Neural cell (in vitro differentiated cells): Measurements from ENCODE around the gene NRP2. TPM values are rescaled to one million over a fixed set of nuclear protein-coding genes. Genes with fewer than 3 reads are reported as not detected.

Source experiments
- H2AFZ ChIP-seq: fragments of 200-600, 300-800 bp; sonication (generic), shearing (Covaris generic); 2 replicates; pipeline ENCODE4 v1.6.0; 2014; ENCODE audit warnings: low read depth, mild to moderate bottlenecking, antibody characterized with exemption, low read length, moderate library complexity
- H3F3A ChIP-seq: fragments of 200-600 bp; shearing (Covaris generic); 2 replicates; pipeline ENCODE4 v1.6.1; 2016; ENCODE audit warnings: mild to moderate bottlenecking, moderate library complexity, mixed read lengths, antibody characterized with exemption, low read length; ENCODE audit not compliant: insufficient read depth, poor library complexity, severe bottlenecking
- H3K27ac ChIP-seq: fragments of 200-600, 300-800 bp; sonication (generic), shearing (Covaris generic); 2 replicates; pipeline ENCODE4 v1.5.1; 2014; ENCODE audit warnings: mild to moderate bottlenecking, low read length, moderate library complexity
- H3K27me3 ChIP-seq: fragments of 300-800, 200-600 bp; sonication (generic), shearing (Covaris generic); 2 replicates; pipeline ENCODE4 v1.6.0; 2014; ENCODE audit warnings: mild to moderate bottlenecking, low read depth, low read length, moderate library complexity; ENCODE audit not compliant: insufficient read depth
- H3K36me3 ChIP-seq: fragments of 300-800, 200-600 bp; sonication (generic), shearing (Covaris generic); 2 replicates; pipeline ENCODE4 v1.5.1; 2014; ENCODE audit warnings: mild to moderate bottlenecking, antibody characterized with exemption, low read length, moderate library complexity; ENCODE audit not compliant: insufficient read depth
- H3K4me2 ChIP-seq: fragments of 300-800, 200-600 bp; sonication (generic), shearing (Covaris generic); 2 replicates; pipeline ENCODE4 v1.6.0; 2014; ENCODE audit warnings: mild to moderate bottlenecking, low read length
- H3K4me3 ChIP-seq: fragments of 300-800, 200-600 bp; sonication (generic), shearing (Covaris generic); 2 replicates; pipeline ENCODE4 v1.5.1; 2014; ENCODE audit warnings: mild to moderate bottlenecking, low read length, moderate library complexity
- H3K79me2 ChIP-seq: fragments of 200-600 bp; shearing (Covaris generic); replicated peaks from 2 replicates; pipeline ENCODE4 v1.6.0; 2014; ENCODE audit warnings: mild to moderate bottlenecking, low read length, moderate library complexity; ENCODE audit not compliant: insufficient read depth
- H3K9ac ChIP-seq: fragments of 300-800, 200-600 bp; sonication (generic), shearing (Covaris generic); 2 replicates; pipeline ENCODE4 v1.6.1; 2016; ENCODE audit warnings: mild to moderate bottlenecking, low read length, mixed read lengths
- H3K9me2 ChIP-seq: fragments of 200-600 bp; shearing (Covaris generic); 2 replicates; pipeline ENCODE4 v1.6.1; 2016; ENCODE audit warnings: mild to moderate bottlenecking, low read length, mixed read lengths; ENCODE audit not compliant: insufficient read depth
- H3K9me3 ChIP-seq: fragments of 200-600, 300-800 bp; sonication (generic), shearing (Covaris generic); 2 replicates; pipeline ENCODE4 v1.6.1; 2016; ENCODE audit warnings: mild to moderate bottlenecking, mixed run types, low read length, moderate library complexity, mixed read lengths
- H4K20me1 ChIP-seq: fragments of 200-600 bp; shearing (Covaris generic); 2 replicates; pipeline ENCODE4 v1.6.1; 2016; ENCODE audit warnings: mild to moderate bottlenecking, mixed run types; ENCODE audit not compliant: insufficient read depth
- CTCF ChIP-seq: fragments of 450-650 bp; IDR thresholded peaks from 2 replicates; pipeline ENCODE4 v1.5.1; 2014; ENCODE audit warnings: antibody characterized with exemption, mild to moderate bottlenecking, moderate library complexity; ENCODE audit not compliant: poor library complexity, severe bottlenecking
- EP300 ChIP-seq: fragments of 450-650 bp; conservative IDR thresholded peaks from 2 replicates; pipeline ENCODE4 v1.6.1; 2014; ENCODE audit warnings: antibody characterized with exemption, mild to moderate bottlenecking, moderate library complexity; ENCODE audit not compliant: poor library complexity, severe bottlenecking
- EZH2 ChIP-seq: fragments of 200-600, 300-800 bp; shearing (Covaris generic), sonication (generic); IDR thresholded peaks from 2 replicates; pipeline ENCODE4 v1.6.1; 2014; ENCODE audit warnings: antibody characterized with exemption, low read length, borderline replicate concordance, mild to moderate bottlenecking; ENCODE audit not compliant: insufficient read depth, poor library complexity, severe bottlenecking
- MXI1 ChIP-seq: fragments of 450-650 bp; conservative IDR thresholded peaks from 2 replicates; pipeline ENCODE4 v1.6.1; 2014; ENCODE audit warnings: antibody characterized with exemption, mild to moderate bottlenecking; ENCODE audit not compliant: poor library complexity, severe bottlenecking
- POLR2AphosphoS5 ChIP-seq: IDR thresholded peaks from 2 replicates; pipeline ENCODE4 v1.6.1; 2012
- RAD21 ChIP-seq: fragments of 450-650 bp; conservative IDR thresholded peaks from 2 replicates; pipeline ENCODE4 v1.6.1; 2014; ENCODE audit warnings: antibody characterized with exemption, mild to moderate bottlenecking, moderate library complexity
- SMC3 ChIP-seq: fragments of 450-650 bp; conservative IDR thresholded peaks from 2 replicates; pipeline ENCODE4 v1.6.1; 2014; ENCODE audit warnings: antibody characterized with exemption, mild to moderate bottlenecking, moderate library complexity; ENCODE audit not compliant: poor library complexity
- TAF1 ChIP-seq: IDR thresholded peaks from 2 replicates; pipeline ENCODE4 v1.6.1; 2012; ENCODE audit warnings: low read depth
- polyA plus RNA-seq: library from polyadenylated mRNA; depleted of rRNA; stranded (reverse); fragments of >200 nt; gene quantifications from 2 replicates; pipeline ENCODE4 v1.2.3, GENCODE V29; 2014
- TF ChIP-seq, protein P1 (sequence below): IDR thresholded peaks from 2 replicates; pipeline ENCODE4 v1.6.1; 2012; ENCODE audit warnings: borderline replicate concordance

The NRP2 gene
- polyA plus RNA-seq, 1 donor from 2014 or later = 30.2 TPM

GRCh38 chr2:205811387-205811786 is 129.1 kb downstream of the NRP2 start:
- H3K4me3 ChIP-seq = no peak overlapping the region
- no peaks in the 10 kb centered on the region for H3K36me3 ChIP-seq
- no peaks in the 10 kb centered on the region for H3K79me2 ChIP-seq
- H3K27ac ChIP-seq = no peak overlapping the region
- TF ChIP-seq, protein P1, sequence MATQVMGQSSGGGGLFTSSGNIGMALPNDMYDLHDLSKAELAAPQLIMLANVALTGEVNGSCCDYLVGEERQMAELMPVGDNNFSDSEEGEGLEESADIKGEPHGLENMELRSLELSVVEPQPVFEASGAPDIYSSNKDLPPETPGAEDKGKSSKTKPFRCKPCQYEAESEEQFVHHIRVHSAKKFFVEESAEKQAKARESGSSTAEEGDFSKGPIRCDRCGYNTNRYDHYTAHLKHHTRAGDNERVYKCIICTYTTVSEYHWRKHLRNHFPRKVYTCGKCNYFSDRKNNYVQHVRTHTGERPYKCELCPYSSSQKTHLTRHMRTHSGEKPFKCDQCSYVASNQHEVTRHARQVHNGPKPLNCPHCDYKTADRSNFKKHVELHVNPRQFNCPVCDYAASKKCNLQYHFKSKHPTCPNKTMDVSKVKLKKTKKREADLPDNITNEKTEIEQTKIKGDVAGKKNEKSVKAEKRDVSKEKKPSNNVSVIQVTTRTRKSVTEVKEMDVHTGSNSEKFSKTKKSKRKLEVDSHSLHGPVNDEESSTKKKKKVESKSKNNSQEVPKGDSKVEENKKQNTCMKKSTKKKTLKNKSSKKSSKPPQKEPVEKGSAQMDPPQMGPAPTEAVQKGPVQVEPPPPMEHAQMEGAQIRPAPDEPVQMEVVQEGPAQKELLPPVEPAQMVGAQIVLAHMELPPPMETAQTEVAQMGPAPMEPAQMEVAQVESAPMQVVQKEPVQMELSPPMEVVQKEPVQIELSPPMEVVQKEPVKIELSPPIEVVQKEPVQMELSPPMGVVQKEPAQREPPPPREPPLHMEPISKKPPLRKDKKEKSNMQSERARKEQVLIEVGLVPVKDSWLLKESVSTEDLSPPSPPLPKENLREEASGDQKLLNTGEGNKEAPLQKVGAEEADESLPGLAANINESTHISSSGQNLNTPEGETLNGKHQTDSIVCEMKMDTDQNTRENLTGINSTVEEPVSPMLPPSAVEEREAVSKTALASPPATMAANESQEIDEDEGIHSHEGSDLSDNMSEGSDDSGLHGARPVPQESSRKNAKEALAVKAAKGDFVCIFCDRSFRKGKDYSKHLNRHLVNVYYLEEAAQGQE = no peak
- TF ChIP-seq RAD21 (no peak), EP300 (no peak), CTCF (no peak), POLR2AphosphoS5 (no peak)
- no peaks in the 10 kb centered on the region for H4K20me1 ChIP-seq
- no peak overlapping the region for H3K4me2 ChIP-seq
- H3K27me3 ChIP-seq = no peaks in the 10 kb centered on the region
- H2AFZ ChIP-seq = no peak overlapping the region
- no peaks in the 10 kb centered on the region for H3K9me2 ChIP-seq
- no peaks in the 10 kb centered on the region for H3K9me3 ChIP-seq
- H3F3A ChIP-seq = no peaks in the 10 kb centered on the region
- H3K9ac ChIP-seq = no peak overlapping the region

- no peak overlapping the region for H2AFZ ChIP-seq
- no peaks in the 10 kb centered on the region for H3F3A ChIP-seq
- H3K79me2 ChIP-seq = no peaks in the 10 kb centered on the region
- no peak overlapping the region for H3K4me3 ChIP-seq
- no peaks in the 10 kb centered on the region for H3K9me3 ChIP-seq
- H4K20me1 ChIP-seq = no peaks in the 10 kb centered on the region
- H3K9ac ChIP-seq = no peak overlapping the region
- no peaks in the 10 kb centered on the region for H3K27me3 ChIP-seq
- no peak for TF ChIP-seq POLR2AphosphoS5
- TF ChIP-seq SMC3 = no peak
- no peak for TF ChIP-seq MXI1
- TF ChIP-seq, protein P1 = no peak
- TF ChIP-seq CTCF = no peak
- TF ChIP-seq TAF1 = no peak
- TF ChIP-seq EP300 = no peak
- TF ChIP-seq EZH2 = no peak
- no peak for TF ChIP-seq RAD21
- no peaks in the 10 kb centered on the region for H3K36me3 ChIP-seq
- no peaks in the 10 kb centered on the region for H3K9me2 ChIP-seq
- no peak overlapping the region for H3K27ac ChIP-seq
- no peak overlapping the region for H3K4me2 ChIP-seq
Observed at GRCh38 chr2:205814039-205814364, 131.7 kb downstream of the NRP2 start.
